ENCODE measurements around the gene SENP1. TPM values are rescaled to one million over a fixed set of nuclear protein-coding genes. Genes with fewer than 3 reads are reported as not detected.

The SENP1 gene
- total RNA-seq, 2 donors from 2014 or later: 11.6 to 13.9 TPM

GRCh38 chr12:48031135-48031960 lies 74.5 kb downstream of the SENP1 start:
- Histone ChIP-seq H3K4me1 (peaks cover 0 to 8% of the 10 kb centered on the region in 2 donors), H3K9me3 (no peaks in the 10 kb centered on the region), H3K36me3 (no peaks in the 10 kb centered on the region), H3K4me3 (no peak overlapping the region), H3K27me3 (no peaks in the 10 kb centered on the region), H3K27ac (no peak overlapping the region)
- no peak for DNase-seq (ENCODE audit: low spot score)
- TF ChIP-seq CTCF (IDR thresholded peaks at IDR 0.05): no peak

- TF ChIP-seq CTCF (IDR thresholded peaks at IDR 0.05): peak in 1 of 2 donors; percentile 31
- H3K9me3 ChIP-seq: no peaks in the 10 kb centered on the region
- H3K27me3 ChIP-seq: no peaks in the 10 kb centered on the region
- H3K4me3 ChIP-seq: no peak overlapping the region
- no peak for DNase-seq (ENCODE audit: low spot score)
- peaks cover 0 to 8% of the 10 kb centered on the region in 2 donors for H3K4me1 ChIP-seq
- H3K36me3 ChIP-seq: no peaks in the 10 kb centered on the region
- no peak overlapping the region for H3K27ac ChIP-seq
These were observed 75.7 kb downstream of the SENP1 start for GRCh38 chr12:48030173-48030650.

GRCh38 chr12:48029491-48030172 lies 76.2 kb downstream of the SENP1 start:
- Histone ChIP-seq H3K36me3 (no peaks in the 10 kb centered on the region), H3K27me3 (no peaks in the 10 kb centered on the region), H3K4me1 (peaks cover 0 to 8% of the 10 kb centered on the region in 2 donors), H3K4me3 (no peak overlapping the region), H3K9me3 (no peaks in the 10 kb centered on the region), H3K27ac (no peak overlapping the region)
- TF ChIP-seq CTCF (IDR thresholded peaks at IDR 0.05): no peak
- DNase-seq (ENCODE audit: low spot score): no peak

- Histone ChIP-seq H3K36me3 (no peaks in the 10 kb centered on the region), H3K27ac (no peak overlapping the region), H3K27me3 (no peaks in the 10 kb centered on the region), H3K4me3 (no peak overlapping the region), H3K4me1 (peaks cover 0 to 11% of the 10 kb centered on the region in 2 donors), H3K9me3 (no peaks in the 10 kb centered on the region)
- no peak for DNase-seq (ENCODE audit: low spot score)
- no peak for TF ChIP-seq CTCF (IDR thresholded peaks at IDR 0.05)
These were observed 77.1 kb downstream of the SENP1 start for GRCh38 chr12:48028541-48029431.

- H3K4me3 ChIP-seq: no peak overlapping the region
- no peak for TF ChIP-seq CTCF (IDR thresholded peaks at IDR 0.05)
- no peak overlapping the region for H3K27ac ChIP-seq
- DNase-seq (ENCODE audit: low spot score): no peak
- H3K36me3 ChIP-seq: no peaks in the 10 kb centered on the region
- H3K27me3 ChIP-seq: no peaks in the 10 kb centered on the region
- H3K4me1 ChIP-seq: peaks cover 0 to 22% of the 10 kb centered on the region in 2 donors
- no peaks in the 10 kb centered on the region for H3K9me3 ChIP-seq
These were observed 78.5 kb downstream of the SENP1 start for GRCh38 chr12:48027183-48028002.
